UCSD-AML1 (cell line): Measurements from ENCODE around the gene SERPINA10.
"Not testable (repeated sequence)": the region's sequence is repeated elsewhere in the genome, so short reads cannot be mapped to it uniquely, and the experiment has no call there.

Experiments used
- DNase-seq: peaks from one replicate; lab custom pipeline; 2025; ENCODE audit not compliant: unreplicated experiment; lab: John Stamatoyannopoulos, UW

SERPINA10 gene

GRCh38 chr14:94313991-94314655 is 21.1 kb upstream of the SERPINA10 start:
- no peak for DNase-seq

GRCh38 chr14:94312481-94313246 is 19.6 kb upstream of the SERPINA10 start:
- no peak for DNase-seq

- DNase-seq: no peak
These were observed 17.2 kb upstream of the SERPINA10 start for GRCh38 chr14:94310248-94310647.

- no peak for DNase-seq
These were observed 16.7 kb upstream of the SERPINA10 start for GRCh38 chr14:94309721-94310120.

- no peak for DNase-seq
These were observed 14.4 kb upstream of the SERPINA10 start for GRCh38 chr14:94307410-94307992.

GRCh38 chr14:94306047-94306978 is 13.2 kb upstream of the SERPINA10 start:
- DNase-seq: no peak

GRCh38 chr14:94305620-94306019 is 12.6 kb upstream of the SERPINA10 start:
- no peak for DNase-seq

- no peak for DNase-seq
These were observed 11.2 kb upstream of the SERPINA10 start for GRCh38 chr14:94304243-94304642.

GRCh38 chr14:94303111-94303510 is 10.0 kb upstream of the SERPINA10 start:
- no peak for DNase-seq

GRCh38 chr14:94298130-94298529 is 5.1 kb upstream of the SERPINA10 start:
- no peak for DNase-seq

GRCh38 chr14:94296181-94296545 is 3.1 kb upstream of the SERPINA10 start:
- DNase-seq: not testable (repeated sequence)

GRCh38 chr14:94295360-94296180 is 2.5 kb upstream of the SERPINA10 start:
- DNase-seq: no peak

- DNase-seq: no peak
These were observed 483 bp upstream of the SERPINA10 start for GRCh38 chr14:94293578-94293924.

GRCh38 chr14:94292526-94292871 is 569 bp downstream of the SERPINA10 start:
- no peak for DNase-seq

- no peak for DNase-seq
These were observed 1.1 kb downstream of the SERPINA10 start for GRCh38 chr14:94291906-94292525.

- no peak for DNase-seq
These were observed 1.7 kb downstream of the SERPINA10 start for GRCh38 chr14:94291159-94291905.

- no peak for DNase-seq
These were observed 2.9 kb downstream of the SERPINA10 start for GRCh38 chr14:94290197-94290596.

- no peak for DNase-seq
These were observed 4.2 kb downstream of the SERPINA10 start for GRCh38 chr14:94288610-94289465.
